Measurements from ENCODE around the gene AUH. TPM values are rescaled to one million over a fixed set of nuclear protein-coding genes. Genes with fewer than 3 reads are reported as not detected.

The AUH gene
- total RNA-seq, 2 donors from 2014 or later, result 27.4 to 36.1 TPM

DNA sequence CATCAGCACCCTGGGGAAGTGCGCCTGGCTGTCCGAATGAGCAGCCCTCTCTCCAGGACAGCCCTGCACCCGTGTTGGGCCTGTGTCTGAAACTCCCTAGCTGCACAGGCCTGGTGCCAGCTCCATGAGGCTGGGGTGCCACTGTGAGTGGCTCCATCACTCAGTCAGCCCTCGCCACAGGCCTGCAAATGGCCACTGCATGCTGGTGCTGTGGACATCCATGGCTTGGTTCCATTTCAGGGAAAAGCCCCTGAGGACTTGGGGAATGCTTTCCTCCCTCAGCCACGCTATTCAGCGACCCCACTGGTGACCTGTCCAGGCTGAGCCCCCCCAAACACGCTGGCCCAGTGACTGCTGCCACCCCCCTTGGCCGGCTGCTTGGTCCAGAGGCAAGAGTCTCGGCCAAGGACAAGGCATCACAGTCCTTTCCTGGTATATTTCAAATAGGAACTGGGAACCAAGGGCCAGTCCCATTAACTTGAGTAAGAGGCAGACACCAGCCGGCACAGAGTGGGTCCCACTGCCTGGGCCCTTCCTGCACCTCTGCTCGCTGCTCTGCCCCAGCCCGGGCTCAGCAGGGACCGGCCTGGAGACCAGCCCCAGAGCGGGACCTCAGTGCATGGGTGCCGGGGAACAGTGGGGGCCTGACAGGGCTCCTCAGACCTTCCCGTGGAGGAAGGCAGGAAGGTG lies 181.3 kb downstream of the AUH start:
- Histone ChIP-seq H3K27me3 (replicated peaks; ENCODE audit: insufficient read depth) (no peaks in the 10 kb centered on the region), H3K4me3 (no peak overlapping the region), H3K4me1 (ENCODE audit: control insufficient read depth in 1 of 2, low read depth in 2 of 2) (no peaks in the 10 kb centered on the region), H3K36me3 (no peaks in the 10 kb centered on the region), H3K27ac (no peak overlapping the region), H3K9me3 (no peaks in the 10 kb centered on the region)
- DNase-seq (ENCODE audit: low spot score) (no peak), ATAC-seq (ENCODE audit: insufficient number of reproducible peaks, low FRiP score, low read depth) (no peak)
- no peak for TF ChIP-seq CTCF (IDR thresholded peaks at IDR 0.05)

- H3K4me1 ChIP-seq (ENCODE audit: control insufficient read depth in 1 of 2, low read depth in 2 of 2), result no peaks in the 10 kb centered on the region
- no peak for DNase-seq (ENCODE audit: low spot score)
- no peaks in the 10 kb centered on the region for H3K27me3 ChIP-seq (replicated peaks; ENCODE audit: insufficient read depth)
- no peak for TF ChIP-seq CTCF (IDR thresholded peaks at IDR 0.05)
- H3K36me3 ChIP-seq, result no peaks in the 10 kb centered on the region
- no peak overlapping the region for H3K27ac ChIP-seq
- H3K9me3 ChIP-seq, result no peaks in the 10 kb centered on the region
- H3K4me3 ChIP-seq, result no peak overlapping the region
- no peak for ATAC-seq (ENCODE audit: insufficient number of reproducible peaks, low FRiP score, low read depth)
Measured at GRCh38 chr9:91179237-91180138, 182.2 kb downstream of the AUH start.

GRCh38 chr9:91178281-91179236 lies 183.2 kb downstream of the AUH start:
- no peak for TF ChIP-seq CTCF (IDR thresholded peaks at IDR 0.05)
- ATAC-seq (ENCODE audit: insufficient number of reproducible peaks, low FRiP score, low read depth), result no peak
- Histone ChIP-seq H3K27ac (no peak overlapping the region), H3K36me3 (no peaks in the 10 kb centered on the region), H3K4me1 (ENCODE audit: control insufficient read depth in 1 of 2, low read depth in 2 of 2) (no peaks in the 10 kb centered on the region), H3K4me3 (no peak overlapping the region), H3K9me3 (no peaks in the 10 kb centered on the region), H3K27me3 (replicated peaks; ENCODE audit: insufficient read depth) (no peaks in the 10 kb centered on the region)
- DNase-seq (ENCODE audit: low spot score), result no peak

DNA sequence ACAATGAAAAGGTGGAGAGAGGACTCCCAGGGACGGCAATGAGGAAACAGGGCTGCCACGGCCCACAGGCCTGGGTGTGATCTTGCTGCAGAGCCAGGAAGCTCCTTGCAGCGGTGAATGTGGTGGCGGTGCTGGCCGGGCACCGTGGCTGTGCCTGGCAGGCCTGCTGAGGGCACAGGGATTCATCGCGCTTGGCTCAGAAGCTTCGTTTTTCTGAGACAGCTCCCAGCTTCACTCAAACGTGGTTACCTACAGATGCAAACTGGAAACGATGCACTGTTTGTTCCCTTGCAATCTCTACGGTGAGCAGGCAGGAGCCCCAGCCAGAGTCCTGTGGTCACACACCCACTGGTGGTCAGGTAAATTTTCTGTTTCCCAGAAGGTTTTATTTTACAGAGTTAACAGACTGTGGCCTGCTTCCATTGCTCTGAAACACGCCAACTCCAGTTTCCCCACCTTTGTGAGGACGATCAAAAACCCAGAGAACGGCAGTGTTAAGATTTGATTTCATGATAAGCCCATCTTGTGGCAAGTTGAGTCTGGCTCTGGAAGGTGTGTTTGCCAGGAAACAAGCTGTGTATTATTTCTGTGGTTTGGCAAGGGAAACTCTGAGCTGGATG lies 183.9 kb downstream of the AUH start:
- ATAC-seq (ENCODE audit: insufficient number of reproducible peaks, low FRiP score, low read depth) (no peak), DNase-seq (ENCODE audit: low spot score) (no peak)
- no peaks in the 10 kb centered on the region for H3K27me3 ChIP-seq (replicated peaks; ENCODE audit: insufficient read depth)
- H3K4me3 ChIP-seq, result no peak overlapping the region
- no peak for TF ChIP-seq CTCF (IDR thresholded peaks at IDR 0.05)
- H3K4me1 ChIP-seq (ENCODE audit: control insufficient read depth in 1 of 2, low read depth in 2 of 2), result no peaks in the 10 kb centered on the region
- no peaks in the 10 kb centered on the region for H3K36me3 ChIP-seq
- H3K27ac ChIP-seq, result no peak overlapping the region
- no peaks in the 10 kb centered on the region for H3K9me3 ChIP-seq

All from thoracic aorta (tissue), 2 donors.